GM18519 (cell line): ENCODE data around the gene ALG2.
"Not testable (repeated sequence)": the region's sequence is repeated elsewhere in the genome, so short reads cannot be mapped to it uniquely, and the experiment has no call there.

Experiments used
- ATAC-seq: cut with Tn5 transposase; IDR thresholded peaks from one replicate; pipeline ENCODE4 v1.9.1; 2021; ENCODE audit warnings: mild to moderate bottlenecking, moderate library complexity; ENCODE audit not compliant: unreplicated experiment, low FRiP score

ALG2 gene

DNA sequence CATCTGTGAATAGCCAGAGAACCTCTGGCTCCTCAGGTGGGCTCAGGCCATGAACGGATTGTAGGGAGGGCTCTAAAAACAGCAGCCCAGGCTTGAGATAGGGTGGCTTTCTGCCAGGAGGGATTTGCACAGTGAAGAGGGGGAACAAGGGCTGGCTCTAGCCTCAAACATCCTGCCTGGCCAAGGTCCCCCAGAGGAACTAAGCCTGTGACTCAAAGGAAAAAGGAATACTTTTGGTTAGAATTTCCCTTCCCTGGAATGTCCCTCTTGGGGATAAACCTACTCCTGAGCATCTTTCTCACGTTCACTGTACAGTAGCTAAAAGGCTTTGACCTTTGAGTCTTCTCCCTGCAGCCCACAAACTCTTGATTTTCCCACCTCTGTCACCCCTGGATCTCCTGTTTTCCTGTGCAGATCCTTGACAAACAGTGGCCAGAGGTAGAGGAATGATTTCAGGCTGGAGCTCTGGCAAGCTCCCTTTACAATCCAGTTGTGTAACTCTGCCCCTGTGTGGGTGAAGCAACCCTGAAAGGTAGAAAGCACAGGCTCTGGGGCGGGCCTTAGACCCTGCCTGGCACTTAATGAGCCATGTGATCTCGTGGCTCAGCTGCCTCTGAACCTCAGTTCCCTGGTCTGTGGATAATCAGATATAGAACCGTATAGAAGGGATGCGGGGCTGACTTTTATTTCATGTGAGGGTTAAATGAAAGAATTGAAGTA, 17.8 kb upstream of the ALG2 start:
- no peak for ATAC-seq

DNA sequence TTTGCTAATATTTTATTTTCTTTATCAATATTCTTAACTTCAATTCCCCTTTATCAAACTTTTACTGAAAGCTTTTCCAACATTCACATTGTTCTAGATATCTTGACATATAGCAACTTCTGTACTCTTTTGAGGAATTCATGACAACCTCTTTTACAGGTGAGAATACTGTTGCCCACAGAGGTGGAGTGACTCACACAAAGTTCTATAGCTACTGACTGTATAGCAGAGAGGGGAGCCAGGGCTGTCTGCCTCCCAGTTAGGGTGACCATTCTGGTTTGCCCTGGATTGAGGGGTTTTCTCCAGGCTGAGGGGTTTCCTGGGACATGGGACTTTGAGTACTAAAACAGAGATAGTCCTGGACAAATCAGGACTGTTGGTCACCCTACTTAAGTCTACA, 16.6 kb upstream of the ALG2 start:
- ATAC-seq = no peak

DNA sequence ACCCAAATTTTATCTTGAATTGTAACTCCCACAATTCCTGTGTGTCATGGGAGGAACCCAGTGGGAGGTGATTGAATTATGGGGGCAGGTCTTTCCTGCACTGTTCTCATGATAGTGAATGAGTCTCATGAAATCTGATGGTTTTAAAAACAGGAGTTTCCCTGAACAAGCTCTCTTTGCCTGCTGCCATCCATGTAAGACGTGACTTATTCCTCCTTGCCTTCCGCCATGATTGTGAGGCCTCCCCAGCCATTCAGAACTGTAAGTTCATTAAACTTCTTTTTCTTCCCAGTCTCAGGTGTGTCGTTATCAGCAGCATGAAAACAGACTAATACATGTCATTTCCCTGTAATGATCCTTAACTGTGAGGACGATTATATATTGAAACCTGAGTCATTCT, 16.1 kb upstream of the ALG2 start:
- ATAC-seq = not testable (repeated sequence)

DNA sequence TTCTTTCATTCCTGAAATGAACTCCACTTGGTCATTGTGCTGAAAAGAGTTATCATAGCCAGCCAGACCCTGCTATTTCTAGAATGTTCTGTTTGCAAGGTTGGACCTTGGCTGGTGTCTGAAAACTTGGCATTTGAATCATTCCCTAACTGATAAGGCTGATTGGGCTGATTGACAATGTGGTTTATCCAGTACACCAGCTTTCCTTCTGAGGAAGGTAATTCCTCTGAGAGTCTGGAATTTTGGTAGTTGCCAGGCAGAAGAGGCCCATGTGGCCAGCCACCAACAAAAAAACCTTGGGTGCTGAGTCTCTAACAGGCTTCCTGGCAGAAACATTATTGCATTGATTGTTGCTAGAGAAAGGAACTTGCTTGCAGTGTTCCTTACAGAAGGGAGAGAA, 15.6 kb upstream of the ALG2 start:
- ATAC-seq = no peak

DNA sequence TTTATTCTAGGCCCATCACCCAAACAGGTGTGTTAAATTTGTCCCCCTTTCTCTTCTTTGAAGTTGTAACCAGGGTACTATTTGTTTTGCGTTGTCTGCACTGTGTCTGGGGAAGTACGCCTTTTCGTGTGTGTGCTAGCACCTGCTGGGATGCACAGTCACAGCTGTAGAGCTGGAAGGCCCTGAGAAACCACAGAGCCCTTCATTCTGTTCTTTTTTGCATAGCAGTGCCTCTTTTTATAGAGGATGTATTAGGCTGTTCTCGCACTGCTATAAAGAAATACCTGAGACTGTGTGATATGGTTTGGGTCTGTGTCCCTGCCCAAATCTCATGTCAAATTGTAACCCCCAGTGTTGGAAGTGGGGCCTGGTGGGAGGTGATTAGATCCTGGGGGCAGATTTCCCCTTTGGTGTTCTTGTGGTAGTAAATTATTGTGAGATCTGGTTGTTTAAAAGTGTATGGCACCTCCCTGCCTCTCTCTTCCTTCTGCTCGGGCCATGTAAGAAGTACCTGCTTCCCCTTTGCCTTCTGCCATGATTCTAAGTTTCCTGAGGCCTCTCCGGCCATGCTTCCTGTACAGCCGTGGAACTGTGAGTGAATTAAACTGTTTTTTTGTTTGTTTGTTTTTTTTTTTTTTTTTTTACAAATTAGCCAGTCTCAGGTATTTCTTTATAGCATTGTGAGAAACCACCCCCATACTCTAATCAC, 14.3 kb upstream of the ALG2 start:
- ATAC-seq = peak; percentile 91

DNA sequence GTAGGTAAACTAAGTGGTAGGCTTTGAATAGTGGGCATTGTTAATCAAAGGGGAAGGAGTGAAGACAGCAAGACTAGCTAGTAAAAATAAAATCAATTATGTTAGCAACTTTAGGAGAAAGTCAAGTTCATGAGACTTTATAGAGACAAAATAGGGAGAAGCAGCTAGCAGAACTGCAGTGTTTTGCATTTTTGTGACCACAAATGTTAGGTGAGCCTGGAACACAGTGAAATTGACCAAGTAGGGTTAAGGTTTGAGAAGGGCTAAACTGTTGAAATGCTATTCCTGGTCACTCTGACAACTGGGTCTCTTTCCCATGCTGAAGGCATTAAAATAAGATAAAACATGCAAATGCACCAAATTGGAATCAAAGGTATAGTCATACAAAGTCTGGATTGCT, 13.3 kb upstream of the ALG2 start:
- no peak for ATAC-seq

DNA sequence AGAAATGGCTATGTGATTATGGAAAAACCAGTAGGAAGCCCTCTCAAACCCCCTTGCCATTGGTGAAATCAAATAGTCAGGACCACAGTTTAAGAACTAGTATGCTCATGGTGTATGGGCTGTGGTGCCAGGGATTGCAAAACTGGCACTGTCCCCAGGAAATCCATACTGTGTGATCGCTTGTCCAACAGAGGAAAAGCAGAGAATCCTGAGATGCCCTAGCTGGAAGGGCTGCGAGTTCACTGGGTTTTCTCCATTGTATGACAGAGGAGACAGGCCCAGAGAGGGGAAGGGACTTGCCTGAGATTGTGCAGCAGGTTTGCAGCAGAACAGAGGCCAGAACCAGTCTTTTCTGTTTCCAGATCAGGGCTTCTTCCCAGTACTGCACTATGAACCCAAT, 12.9 kb upstream of the ALG2 start:
- no peak for ATAC-seq

DNA sequence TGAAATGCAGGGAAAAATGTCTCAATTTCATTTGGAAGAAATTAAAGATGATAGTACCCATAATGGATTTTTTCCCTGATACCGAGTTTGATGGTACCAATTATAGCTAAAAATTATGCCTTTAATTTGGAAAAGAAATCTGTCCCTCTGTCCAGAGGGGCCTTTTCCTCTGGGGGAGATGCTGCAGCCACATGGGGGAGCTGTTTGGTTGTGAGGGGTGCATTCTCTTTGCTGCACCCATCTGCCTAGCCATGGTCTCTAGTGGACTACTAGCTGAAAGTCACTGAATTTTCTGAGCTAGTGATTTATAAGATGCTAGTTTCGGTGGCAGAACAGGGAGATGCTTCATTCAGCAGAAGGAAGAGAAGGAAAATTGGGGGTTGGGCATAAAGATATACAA, 10.0 kb upstream of the ALG2 start:
- no peak for ATAC-seq

DNA sequence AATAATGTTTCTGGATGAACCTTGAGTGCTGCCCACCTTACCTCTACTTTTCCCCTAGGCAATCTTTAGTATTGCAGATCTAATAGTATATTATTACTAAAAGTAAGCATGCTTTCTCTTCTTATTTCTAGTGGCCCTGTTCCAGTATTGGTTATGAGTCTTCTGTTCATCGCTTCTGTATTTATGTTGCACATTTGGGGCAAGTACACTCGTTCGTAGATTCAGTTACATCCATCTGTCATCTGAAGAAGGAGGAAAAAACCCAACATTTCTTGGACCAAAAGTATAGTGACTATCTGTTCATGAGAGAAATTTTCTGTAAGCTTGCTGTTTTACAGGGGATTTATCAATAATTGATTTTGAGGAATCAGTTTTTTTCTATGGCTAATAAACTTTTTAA, 8.5 kb upstream of the ALG2 start:
- ATAC-seq = no peak

DNA sequence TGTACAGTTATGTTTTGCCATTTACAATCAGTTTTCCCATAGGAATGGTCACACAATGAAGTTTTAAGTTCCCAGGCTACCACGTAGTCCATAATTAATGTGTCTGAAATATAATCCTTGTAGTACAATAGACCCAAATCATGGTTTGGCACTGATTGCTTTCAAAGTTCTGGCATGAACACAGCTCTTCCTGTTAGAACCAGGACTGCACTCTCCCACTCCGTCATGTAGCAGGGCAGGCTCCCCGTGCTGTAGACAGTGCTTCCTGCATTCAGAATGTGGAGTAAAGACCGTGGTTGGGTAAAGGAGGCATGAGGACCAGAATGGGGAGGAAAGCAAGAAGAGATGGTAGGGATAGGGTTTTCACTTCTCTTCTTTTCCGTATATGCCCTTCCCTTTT, 4.3 kb upstream of the ALG2 start:
- no peak for ATAC-seq

DNA sequence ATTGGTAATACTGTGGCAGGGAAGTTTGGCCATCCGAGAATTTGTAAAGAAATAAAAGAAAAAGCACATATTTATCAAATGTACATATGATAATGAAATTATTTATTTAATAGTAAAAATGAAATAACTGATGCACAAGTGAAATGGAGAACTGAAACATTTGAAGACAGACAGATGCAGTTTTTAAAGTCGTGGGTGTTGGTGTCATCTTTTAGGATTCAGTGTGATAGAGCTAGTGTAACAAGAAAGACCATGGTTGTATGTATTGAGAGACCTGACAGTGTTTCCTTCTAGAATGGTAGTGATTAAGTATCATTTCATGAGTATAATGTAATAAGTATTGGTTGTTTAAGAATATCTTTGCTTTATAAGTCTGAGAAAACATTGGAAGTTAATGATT, 2.7 kb upstream of the ALG2 start:
- no peak for ATAC-seq

DNA sequence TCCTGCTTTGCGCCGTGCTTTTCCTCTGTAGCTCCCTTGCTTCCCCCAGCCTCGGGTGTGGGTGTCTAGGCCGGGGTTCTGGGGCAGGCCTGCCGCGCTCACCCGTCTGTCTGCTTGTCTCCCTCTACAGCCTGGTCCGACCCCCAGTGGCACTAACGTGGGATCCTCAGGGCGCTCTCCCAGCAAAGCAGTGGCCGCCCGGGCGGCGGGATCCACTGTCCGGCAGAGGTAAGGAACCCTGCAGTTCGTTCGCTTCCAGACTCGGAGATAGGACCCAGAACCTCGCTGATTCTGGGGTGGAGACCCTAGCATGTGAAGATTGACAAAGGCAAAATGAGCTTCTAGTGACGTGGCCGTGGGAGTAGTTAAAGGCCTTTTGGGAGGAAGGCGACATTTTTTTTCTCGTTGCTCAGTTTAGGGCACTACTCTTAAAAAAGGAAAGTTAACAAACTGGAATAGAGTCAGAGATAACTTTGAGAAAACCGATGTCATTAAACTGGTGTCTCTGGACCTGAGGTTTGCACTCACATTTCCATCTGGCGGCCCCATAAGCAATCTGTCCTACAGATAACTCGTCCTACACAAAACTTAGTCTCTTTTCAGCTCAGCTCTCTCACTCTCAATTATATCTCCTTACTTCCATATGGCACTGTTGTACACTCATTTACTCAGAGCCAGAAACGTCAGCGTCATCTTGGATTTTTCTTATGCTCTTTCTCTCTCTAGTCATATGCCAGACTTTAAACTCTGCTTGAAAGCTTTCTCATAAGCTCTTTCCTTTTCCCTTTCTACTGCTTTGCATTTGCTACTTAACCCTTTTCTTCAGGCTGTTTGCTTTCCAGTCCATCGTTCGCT, 901 bp upstream of the ALG2 start:
- peak; percentile 11 for ATAC-seq

DNA sequence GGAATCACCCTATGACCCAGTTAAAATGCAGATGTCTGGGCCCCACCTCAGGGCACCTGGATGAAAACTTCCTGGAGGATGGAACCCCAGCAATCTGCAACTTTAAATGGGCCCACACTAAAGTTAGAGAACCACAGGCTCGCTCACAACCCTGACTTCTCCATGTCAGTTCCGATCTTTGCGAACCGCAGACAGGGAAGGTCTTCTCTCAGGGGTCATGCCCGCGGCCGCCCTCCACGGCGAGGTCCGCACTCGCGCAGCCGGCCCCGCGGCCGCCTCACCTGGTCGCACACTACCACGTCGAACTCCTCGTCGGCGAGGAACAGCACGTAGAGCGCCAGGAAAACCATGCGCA, 499 bp downstream of the ALG2 start:
- no peak for ATAC-seq

DNA sequence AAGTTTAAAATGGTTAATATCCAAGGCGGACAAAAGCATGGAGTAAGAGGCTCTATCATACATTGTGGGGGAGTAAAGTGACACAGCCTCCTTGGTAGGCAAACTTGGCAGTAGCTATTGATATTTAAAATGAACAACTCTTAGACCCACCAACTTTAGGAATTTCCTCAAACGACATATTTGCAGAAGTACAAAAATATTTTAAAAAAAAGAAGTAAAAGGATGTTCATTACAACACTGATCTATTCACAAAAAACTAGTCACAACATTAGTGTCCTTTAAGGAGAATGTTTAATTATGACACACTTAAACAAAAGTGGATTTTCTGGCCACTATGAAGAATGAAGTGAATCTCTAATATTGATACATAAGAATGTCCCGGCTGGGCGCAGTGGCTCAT, 1.7 kb downstream of the ALG2 start:
- no peak for ATAC-seq

DNA sequence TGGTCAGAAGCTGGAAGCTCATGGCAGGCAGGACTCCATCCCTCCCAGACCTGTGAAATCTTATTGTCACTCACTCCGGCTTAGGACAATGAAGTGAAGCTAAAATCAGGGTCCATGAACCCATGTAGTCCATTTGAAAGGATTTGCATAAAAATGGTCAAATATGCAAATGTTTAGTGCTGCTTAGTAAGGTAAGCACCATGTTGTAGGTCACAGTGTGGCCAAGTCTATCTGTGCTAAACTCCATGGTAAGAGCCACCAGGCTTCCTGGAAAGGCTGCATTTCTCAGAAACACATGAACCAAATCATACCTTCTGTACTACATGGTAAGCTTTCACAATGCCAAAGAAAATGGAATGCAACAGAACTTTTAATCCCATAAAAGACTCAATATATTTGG, 5.7 kb downstream of the ALG2 start:
- ATAC-seq = no peak

DNA sequence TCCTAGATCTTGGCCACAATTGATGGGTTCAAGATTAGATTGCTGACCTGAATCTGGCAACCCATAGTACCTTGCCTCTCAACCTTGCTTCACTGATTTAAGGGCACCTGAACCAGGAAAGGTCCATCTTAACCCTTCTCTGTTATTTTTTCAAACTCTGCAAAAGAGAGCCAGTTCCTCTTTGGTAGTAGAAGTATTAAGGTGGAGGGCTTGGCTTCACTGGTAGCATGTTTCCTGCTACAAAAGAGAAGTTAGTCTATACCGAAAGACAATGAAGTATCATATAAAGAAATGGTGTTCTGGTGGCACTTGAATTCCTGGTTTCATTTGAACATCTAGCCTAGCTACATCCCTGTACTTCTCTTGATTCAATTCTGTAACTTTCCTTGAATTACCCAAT, 8.5 kb downstream of the ALG2 start:
- ATAC-seq = no peak

DNA sequence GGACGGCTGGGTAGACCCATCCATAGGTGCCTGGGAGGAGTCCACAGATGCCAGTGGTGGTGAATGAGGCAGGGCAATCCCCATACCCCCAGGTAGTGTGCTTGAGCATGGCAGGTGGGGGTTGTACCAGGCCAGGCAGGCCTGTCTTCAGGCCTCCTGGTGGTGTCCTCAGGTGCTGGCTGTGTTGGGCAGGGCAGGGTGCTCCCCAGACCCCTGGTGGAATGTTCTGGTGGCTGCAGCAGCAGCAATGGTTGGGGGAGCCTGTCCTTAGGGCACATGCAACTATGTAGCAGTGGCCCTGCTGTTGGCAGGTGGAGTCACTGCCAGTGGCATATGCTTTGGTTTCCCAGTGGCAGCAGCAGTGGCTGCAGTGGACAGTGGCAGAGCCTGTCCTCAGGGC, 10.0 kb downstream of the ALG2 start:
- ATAC-seq = no peak

DNA sequence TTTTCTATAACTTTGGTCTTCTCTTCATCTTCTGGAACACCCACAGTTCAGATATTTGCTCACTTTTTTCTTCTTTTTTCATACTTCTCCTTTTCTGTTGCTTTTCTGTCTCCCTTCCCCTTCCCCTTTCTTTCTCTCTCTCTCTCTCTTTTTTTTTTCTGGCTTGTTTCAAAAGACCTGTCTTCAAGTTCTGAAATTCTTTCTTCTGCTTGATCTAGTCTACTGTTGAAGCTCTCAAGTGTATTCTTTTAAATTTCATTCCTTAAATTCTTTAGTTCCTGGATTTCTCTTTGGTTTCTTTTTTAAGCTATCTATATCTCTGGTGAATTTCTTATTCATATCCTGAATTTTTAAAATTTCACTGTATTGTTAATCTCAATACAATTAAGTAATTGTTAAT, 11.2 kb downstream of the ALG2 start:
- no peak for ATAC-seq

DNA sequence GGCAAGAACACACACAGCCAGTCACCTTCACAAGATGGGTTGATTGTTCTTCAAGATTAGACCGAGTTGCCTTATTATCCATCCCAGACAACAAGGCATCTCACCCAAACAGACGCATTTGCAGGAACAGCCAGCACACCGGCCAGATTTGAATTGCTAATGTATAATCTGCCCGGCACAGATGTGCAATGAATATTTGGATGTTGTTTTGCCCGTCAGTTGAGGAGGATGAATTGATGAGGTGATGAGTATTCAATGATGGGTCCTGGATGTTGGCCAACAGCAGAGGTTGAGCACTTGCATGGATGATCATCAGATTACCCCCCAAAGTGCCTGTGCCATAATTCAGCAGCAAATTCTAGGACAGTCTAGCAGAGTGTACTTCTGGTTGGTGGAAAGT, 20.1 kb downstream of the ALG2 start:
- no peak for ATAC-seq

DNA sequence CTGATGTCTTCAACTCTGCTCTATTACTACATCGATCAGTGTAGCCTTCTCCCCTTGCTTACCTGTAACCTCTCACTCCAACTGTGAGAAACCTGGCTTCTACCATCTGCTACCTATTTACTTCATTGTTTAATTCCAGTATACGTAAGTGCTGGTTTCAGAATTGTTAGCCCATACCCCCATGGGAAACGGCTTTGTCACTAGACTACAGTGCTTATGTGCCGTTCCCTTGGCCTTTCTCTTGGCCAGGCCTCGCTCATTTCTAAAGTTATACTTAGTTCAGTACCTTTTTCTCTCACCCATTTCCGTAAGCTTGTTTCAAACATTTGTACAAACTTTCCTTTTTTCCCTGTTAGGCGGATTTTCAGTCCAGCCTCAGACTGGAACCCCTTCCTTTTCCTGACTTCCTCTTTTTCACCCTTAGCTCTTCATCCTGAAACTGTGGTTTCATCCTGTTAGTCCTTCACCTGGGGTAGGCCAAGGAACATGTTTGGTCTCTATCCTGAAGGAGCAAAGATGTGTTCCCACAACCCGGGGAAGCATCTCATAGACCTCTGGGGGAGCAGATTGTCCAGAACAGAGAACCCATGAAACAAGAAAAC, 21.7 kb downstream of the ALG2 start:
- no peak for ATAC-seq

DNA sequence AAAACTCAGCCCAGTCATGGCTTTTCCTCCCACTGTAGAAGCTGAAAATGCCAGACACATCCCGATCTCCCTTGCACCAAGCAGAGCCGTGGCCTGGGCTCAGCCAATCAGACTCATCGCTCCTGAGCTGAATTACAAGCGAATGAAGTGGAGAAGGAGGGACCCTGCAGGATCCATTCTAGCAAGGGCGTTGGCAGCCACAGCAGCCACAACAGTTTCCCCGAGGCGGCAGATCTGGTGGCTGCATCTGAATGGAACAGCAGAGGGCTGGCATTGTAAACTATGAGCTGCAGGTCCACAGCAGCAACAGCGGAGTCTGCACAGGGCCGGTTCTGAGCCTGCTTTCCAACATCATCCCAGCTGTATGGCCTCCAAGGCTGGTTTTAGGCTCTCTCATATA, 23.8 kb downstream of the ALG2 start:
- ATAC-seq = no peak
